Neutrophil (primary cell): Measurements from ENCODE around the gene SHANK1.

Experiments used
- H3K27ac ChIP-seq: fragments of 200-600 bp; sonication (generic); 2 replicates; pipeline ENCODE4 v1.5.1; 2016; ENCODE audit warnings: mild to moderate bottlenecking, moderate library complexity
- H3K27me3 ChIP-seq: fragments of 200-600 bp; sonication (generic); 2 replicates; pipeline ENCODE4 v1.6.0; 2016; ENCODE audit warnings: mild to moderate bottlenecking
- H3K36me3 ChIP-seq: fragments of 200-600 bp; sonication (generic); 2 replicates; pipeline ENCODE4 v1.5.1; 2017
- H3K4me1 ChIP-seq, 2 experiments: fragments of 200-600 bp in 1 of 2; sonication (generic) in 1 of 2; 1 replicate in 1 of 2; 2 replicates in 1 of 2; pipeline versions ENCODE4 v1.5.1 to v1.6.1; 2013 to 2016; ENCODE audit warnings: low read depth in 1 of 2, low read length in 1 of 2, mild to moderate bottlenecking in 1 of 2, moderate library complexity in 1 of 2; ENCODE audit not compliant: control insufficient read depth in 1 of 2, insufficient read depth in 1 of 2
- H3K4me3 ChIP-seq, 2 experiments: fragments of 200-600 bp in 1 of 2; sonication (generic) in 1 of 2; 1 replicate in 1 of 2; 2 replicates in 1 of 2; pipeline ENCODE4 v1.5.1; 2013 to 2016; ENCODE audit warnings: low read depth in 1 of 2, low read length in 1 of 2, mild to moderate bottlenecking in 1 of 2, moderate library complexity in 1 of 2
- H3K9me3 ChIP-seq: fragments of 200-600 bp; sonication (generic); 2 replicates; pipeline ENCODE4 v1.5.1; 2016
- TF ChIP-seq, protein P1 (sequence below): fragments of 200-600 bp; sonication (generic); IDR thresholded peaks from 2 replicates; pipeline ENCODE4 v1.5.1; 2016; ENCODE audit warnings: antibody characterized with exemption

SHANK1 gene

DNA sequence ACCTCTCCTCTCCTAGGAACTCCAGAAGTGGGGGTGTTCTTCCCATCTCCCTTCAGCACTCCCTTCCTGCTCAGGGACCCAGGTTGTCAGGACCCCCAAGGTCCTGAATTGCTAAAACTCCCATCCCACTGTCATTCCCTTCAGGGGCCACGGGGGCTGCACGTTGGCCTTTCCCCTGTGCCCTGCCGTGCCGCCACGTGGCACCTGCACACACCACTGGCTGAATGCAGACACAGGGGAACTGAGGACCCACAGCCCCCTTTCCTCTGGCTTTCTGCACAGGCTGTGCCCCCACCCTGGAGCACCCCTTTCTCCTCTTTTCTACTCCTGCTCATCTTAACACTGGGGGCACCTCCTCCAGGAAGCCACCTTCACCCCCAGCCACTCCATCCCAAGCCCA, 9.0 kb downstream of the SHANK1 start:
- Histone ChIP-seq H3K4me3 (no peak overlapping the region), H3K36me3 (no peaks in the 10 kb centered on the region), H3K27ac (no peak overlapping the region), H3K9me3 (no peaks in the 10 kb centered on the region), H3K27me3 (peaks cover 30% of the 10 kb centered on the region), H3K4me1 (no peaks in the 10 kb centered on the region)
- TF ChIP-seq, protein P1, sequence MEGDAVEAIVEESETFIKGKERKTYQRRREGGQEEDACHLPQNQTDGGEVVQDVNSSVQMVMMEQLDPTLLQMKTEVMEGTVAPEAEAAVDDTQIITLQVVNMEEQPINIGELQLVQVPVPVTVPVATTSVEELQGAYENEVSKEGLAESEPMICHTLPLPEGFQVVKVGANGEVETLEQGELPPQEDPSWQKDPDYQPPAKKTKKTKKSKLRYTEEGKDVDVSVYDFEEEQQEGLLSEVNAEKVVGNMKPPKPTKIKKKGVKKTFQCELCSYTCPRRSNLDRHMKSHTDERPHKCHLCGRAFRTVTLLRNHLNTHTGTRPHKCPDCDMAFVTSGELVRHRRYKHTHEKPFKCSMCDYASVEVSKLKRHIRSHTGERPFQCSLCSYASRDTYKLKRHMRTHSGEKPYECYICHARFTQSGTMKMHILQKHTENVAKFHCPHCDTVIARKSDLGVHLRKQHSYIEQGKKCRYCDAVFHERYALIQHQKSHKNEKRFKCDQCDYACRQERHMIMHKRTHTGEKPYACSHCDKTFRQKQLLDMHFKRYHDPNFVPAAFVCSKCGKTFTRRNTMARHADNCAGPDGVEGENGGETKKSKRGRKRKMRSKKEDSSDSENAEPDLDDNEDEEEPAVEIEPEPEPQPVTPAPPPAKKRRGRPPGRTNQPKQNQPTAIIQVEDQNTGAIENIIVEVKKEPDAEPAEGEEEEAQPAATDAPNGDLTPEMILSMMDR, result no peak

DNA sequence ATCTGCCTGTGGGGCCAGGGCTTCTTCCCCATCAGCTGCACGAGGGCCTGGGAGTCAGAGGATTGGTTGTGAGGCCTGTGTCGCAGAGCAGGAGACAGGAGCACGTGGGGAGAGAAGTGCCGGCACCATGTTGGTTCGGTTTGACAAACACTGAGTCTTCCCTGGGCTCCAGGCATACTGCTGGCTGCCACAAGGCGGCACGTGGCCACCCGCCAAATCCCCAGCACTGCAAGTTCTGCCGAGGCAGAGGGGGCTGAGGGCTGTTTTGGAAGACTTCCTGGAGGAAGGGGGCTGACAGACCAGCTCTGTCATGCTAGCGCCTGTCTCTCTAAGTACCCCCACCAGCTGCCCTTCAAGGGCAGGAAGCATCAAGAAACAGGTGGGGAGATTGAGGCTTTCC, 9.5 kb downstream of the SHANK1 start:
- Histone ChIP-seq H3K27ac (no peak overlapping the region), H3K9me3 (no peaks in the 10 kb centered on the region), H3K4me3 (no peak overlapping the region), H3K36me3 (no peaks in the 10 kb centered on the region), H3K27me3 (peaks cover 30% of the 10 kb centered on the region), H3K4me1 (no peaks in the 10 kb centered on the region)
- TF ChIP-seq, protein P1, result no peak

DNA sequence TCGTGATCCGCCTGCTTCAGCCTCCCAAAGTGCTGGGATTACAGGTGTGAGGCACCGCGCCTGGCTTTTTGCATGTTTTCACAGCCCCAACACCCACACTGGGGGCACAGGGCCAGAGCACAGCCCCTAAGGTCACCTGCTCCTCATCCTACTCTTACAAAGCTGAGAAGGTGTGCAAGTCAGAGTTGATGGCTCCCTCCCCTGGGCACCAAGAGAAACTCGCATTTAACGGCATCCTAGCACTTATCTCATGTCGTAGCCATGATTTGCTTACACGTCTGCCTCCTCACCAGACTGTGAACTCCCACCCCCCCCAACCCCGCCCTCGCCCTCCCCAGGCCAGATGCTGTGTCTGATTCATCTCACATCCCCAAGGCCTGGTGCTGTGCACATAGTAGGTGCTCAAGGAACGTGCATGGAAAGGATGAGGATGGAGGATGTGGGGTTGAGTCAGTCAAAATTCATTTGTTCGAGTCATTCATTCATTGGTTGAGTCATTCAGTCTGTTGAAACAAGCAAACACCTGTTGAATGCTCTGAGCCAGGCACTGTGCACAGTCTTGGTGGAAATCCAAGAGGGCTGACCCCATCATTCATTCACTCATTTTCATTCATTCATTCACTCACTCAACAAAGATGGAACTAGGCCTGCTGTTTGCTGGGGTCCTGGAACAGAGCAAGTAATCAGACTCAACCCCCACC, 11.3 kb downstream of the SHANK1 start:
- H3K36me3 ChIP-seq, result no peaks in the 10 kb centered on the region
- no peak overlapping the region for H3K27ac ChIP-seq
- peaks cover 42% of the 10 kb centered on the region for H3K27me3 ChIP-seq
- TF ChIP-seq, protein P1, result no peak
- H3K4me1 ChIP-seq, result no peaks in the 10 kb centered on the region
- no peak overlapping the region for H3K4me3 ChIP-seq
- H3K9me3 ChIP-seq, result no peaks in the 10 kb centered on the region

DNA sequence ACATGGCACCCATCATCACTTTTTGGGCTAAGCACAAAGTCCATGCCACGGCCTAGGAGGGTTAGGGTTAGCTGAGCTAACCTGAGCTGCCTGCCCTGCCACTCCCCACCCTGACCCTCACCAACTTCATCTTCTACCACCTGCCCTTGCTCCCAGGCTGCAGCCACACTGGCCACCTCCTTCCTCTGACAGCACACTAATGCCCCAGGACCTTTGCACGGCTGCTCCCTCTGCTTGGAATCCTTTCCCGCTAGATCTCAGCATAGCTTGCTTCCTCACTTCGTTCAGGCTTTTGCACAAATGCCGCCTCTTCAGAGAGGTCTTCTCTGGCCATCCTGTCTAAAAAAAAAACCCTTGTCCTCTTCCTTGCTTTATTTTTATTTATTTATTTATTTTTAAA, 13.2 kb downstream of the SHANK1 start:
- H3K36me3 ChIP-seq, result no peaks in the 10 kb centered on the region
- peaks cover 49% of the 10 kb centered on the region for H3K27me3 ChIP-seq
- no peaks in the 10 kb centered on the region for H3K9me3 ChIP-seq
- no peak overlapping the region for H3K4me3 ChIP-seq
- no peaks in the 10 kb centered on the region for H3K4me1 ChIP-seq
- no peak overlapping the region for H3K27ac ChIP-seq
- TF ChIP-seq, protein P1, result no peak

DNA sequence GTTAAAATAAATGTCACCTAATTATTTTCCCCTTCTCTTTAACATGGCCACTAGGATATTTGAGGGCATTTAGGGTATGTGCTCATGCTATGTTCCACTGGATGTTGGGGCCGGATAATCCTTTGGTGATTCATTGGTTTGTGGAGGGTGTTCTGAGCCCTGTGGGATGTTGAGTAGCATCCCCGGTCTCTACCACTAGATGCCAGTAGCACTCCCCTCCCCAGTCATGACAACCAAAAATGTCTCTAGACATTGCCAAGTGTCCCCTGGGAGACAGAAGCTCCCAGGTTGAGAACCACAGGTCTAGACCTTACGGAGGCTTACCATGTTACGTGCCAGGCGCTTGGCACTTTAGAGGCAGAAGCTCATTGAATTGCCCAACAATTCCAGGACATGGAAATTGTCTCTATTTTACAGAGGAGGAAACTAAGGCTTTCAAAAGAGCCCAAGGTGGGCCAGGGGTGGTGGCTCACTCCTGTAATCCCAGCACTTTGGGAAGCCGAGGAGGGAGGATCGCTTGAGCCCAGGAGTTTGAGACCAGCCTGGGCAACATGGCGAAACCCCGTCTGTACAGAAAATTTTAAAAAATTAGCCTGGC, 14.1 kb downstream of the SHANK1 start:
- Histone ChIP-seq H3K36me3 (no peaks in the 10 kb centered on the region), H3K9me3 (no peaks in the 10 kb centered on the region), H3K27ac (no peak overlapping the region), H3K4me1 (no peaks in the 10 kb centered on the region), H3K4me3 (no peak overlapping the region), H3K27me3 (peaks cover 52% of the 10 kb centered on the region)
- TF ChIP-seq, protein P1, result no peak
